ENCODE measurements around the gene RBBP5.

Gene RBBP5

DNA sequence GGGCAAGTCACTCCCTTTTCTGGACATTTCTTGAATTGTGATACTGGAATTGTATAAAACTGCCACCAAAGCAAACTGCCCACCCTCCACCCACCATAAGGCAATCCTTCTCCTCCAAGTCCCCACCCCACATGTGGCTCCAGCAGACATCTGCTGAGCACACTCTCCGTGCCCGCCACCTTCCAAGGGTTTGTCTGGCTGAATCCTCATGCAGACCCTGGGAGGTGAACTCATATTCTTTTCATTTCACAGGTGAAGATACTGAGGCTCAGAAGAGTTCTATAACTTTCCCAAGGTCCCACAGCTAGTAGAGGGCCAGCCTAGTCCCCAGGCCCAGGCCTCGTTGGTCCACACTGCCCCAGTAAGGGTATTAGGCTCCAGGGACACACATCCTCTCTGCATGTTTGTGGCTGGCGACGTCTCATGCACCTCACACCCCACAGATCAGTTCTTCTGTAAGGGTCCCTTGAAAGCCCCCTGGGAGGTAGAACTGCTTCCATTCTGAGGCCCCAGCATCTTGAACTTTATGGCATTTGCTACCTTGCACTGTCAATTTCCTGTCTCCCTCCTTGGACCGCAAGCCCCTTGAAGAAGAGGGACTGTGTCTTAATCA is 64.7 kb downstream of the RBBP5 start:
- DNase-seq (ENCODE audit: low spot score) = no peak

DNA sequence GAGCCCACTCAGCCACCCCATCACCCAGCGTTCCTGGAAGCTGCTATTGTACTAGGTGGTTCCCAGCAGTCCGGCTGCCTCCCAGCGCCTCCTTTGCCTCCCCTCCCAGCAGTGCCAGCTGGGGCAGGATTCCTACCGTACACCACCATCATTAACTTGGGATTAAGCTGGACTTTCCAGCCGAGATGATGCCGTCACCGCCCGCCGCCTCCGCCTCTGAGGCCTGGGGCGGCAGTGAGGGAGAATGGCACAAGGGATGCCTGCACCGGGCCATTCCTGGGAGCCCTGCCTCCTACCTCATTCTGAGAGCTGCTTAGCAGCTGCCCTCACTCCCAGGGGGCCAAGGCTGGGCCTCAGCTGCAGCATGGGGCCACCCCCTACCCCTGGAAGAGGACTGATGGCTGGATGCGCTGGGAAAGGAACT is 65.6 kb downstream of the RBBP5 start:
- DNase-seq (ENCODE audit: low spot score) = no peak

GRCh38 chr1:205054013-205054412 is 67.8 kb downstream of the RBBP5 start:
- no peak for DNase-seq (ENCODE audit: low spot score)

GRCh38 chr1:205053296-205053695 is 68.5 kb downstream of the RBBP5 start:
- no peak for DNase-seq (ENCODE audit: low spot score)

GRCh38 chr1:205052690-205053089 is 69.1 kb downstream of the RBBP5 start:
- no peak for DNase-seq (ENCODE audit: low spot score)

- no peak for DNase-seq (ENCODE audit: low spot score)
Measured at GRCh38 chr1:205049479-205049878, 72.3 kb downstream of the RBBP5 start.

- DNase-seq (ENCODE audit: low spot score) = no peak
Measured at GRCh38 chr1:205048382-205048781, 73.4 kb downstream of the RBBP5 start.

DNA sequence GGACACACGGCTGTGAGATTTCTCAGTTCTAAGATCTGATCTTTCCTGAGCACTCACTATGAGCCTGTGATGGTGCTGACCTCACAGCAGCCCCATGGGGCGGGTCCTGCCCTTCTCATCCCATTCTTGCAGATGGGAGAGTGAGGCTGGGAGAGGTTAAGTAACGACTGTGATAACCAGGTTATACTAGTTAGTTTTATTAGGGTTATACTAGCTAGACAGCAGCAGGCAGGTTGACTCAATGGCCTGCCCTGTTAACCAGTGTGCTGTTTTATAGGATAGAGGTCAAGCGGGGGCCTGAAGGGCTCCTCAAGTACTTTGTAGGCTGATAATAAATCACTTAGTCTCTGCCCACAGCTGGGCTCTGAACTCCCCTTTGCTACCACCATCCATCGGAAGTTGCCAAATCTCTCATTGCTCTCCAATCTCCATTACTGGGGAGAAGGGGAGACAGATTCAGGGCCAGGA is 74.0 kb downstream of the RBBP5 start:
- DNase-seq (ENCODE audit: low spot score) = no peak

GRCh38 chr1:205046870-205047269 is 74.9 kb downstream of the RBBP5 start:
- no peak for DNase-seq (ENCODE audit: low spot score)

DNA sequence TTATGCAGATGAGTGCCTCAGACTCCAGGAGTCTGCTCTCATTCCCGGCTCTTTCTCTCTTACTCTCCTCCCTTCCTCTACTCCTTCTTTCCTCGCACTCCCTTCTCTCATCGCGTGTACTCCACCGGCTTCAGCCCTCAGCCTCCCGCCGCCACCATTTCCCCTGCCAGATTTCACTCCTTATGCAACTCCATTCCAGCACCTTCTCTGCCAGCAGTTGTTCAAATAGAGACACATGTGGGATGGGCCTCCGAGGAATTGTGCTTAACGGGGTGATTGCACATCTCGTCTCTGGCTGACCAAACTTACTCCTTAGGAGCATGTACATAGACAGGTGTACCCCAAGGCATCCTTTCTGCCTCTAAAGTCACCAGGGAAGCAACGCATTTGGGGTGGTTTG is 76.6 kb downstream of the RBBP5 start:
- no peak for DNase-seq (ENCODE audit: low spot score)

DNA sequence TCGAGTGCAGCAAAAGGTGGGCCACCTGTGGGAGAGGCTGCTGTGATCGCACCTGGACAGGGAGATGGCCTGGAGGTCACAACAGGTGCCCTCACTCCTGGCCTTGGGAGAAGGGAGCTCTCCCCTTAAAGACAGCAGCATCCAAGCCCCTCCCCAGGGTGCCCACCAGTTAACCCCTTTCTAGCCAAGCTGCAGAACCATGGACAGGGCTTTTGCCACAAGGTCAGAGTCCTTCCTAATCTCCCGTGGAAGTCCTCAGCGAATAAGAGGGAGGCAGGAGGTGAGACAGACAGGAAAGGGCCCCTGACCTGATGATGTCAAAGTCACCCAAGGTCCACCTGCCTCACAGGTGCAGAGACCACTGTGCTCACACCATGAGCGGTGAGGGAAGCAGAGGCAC is 77.0 kb downstream of the RBBP5 start:
- DNase-seq (ENCODE audit: low spot score) = no peak

DNA sequence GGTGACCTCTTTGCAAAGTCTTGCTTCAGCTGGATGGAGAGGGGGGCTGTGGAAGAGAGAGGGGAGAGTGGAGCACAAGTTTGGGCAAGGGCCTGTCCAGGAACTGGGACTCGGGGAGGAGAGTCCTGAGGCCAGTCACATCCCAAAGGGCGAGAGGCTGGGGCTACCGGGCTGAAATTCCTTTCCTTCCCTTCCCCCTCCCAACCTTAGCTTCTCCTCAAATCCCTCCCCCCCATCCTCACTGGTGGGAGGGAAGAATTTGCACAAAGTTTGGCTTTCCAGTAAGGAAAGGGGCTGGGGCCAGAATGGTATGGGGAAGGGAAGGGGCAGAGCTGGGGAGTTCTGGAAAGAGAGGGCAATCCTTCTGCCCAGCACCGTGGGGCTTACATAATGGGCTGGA is 77.9 kb downstream of the RBBP5 start:
- no peak for DNase-seq (ENCODE audit: low spot score)

DNA sequence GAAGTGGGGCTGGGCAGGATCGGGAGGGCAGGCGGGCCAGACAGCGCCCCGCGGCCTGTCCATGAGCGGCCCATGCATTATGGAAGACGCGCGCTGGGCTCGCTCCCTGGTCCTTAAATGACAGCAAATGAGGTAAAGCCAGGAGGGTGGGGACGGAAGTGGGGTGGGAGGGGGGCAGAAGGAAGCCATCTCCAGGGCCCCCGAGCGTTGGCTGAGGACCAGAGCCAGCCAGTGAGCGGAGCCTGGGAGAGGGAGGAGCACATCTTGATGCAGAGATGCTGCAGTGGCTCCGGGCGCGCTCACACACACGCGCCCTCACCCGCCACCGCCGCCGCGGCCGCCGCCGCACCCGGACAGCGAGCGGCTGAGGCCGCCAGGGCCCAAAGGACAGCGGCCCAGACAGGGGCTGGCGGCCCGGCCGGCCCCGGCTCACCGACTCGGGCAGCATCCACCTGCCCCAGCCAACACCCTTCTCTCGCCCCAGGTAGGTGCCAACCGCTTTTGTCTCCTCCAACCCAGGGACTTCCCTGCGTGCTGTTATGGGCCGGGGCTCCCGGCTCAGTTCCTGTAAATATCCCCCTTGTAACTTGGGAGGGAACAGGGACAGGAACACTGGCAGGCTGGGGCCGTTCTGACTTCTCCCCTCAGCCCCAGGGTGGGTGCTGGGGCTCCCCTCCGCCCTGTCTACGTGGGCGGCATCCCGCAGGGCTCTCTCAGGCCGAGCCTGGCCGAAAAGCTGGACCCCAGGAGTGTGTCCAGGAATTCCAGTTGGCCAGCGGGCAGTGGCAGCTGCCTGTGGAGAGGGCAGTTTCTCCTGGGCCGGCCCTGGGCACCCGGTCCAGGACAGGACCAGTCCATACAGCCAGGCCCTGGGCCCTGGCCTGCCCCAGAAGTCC is 78.6 kb downstream of the RBBP5 start, which contains the start of gene CNTN2:
Gene CNTN2 (plus strand): TSS at position 302 of the 896 bp plus-strand sequence. CDS start 9,974 bp downstream, outside the sequence.
- no peak for DNase-seq (ENCODE audit: low spot score)

GRCh38 chr1:205041998-205042910 is 79.5 kb downstream of the RBBP5 start:
- DNase-seq (ENCODE audit: low spot score) = no peak

DNA sequence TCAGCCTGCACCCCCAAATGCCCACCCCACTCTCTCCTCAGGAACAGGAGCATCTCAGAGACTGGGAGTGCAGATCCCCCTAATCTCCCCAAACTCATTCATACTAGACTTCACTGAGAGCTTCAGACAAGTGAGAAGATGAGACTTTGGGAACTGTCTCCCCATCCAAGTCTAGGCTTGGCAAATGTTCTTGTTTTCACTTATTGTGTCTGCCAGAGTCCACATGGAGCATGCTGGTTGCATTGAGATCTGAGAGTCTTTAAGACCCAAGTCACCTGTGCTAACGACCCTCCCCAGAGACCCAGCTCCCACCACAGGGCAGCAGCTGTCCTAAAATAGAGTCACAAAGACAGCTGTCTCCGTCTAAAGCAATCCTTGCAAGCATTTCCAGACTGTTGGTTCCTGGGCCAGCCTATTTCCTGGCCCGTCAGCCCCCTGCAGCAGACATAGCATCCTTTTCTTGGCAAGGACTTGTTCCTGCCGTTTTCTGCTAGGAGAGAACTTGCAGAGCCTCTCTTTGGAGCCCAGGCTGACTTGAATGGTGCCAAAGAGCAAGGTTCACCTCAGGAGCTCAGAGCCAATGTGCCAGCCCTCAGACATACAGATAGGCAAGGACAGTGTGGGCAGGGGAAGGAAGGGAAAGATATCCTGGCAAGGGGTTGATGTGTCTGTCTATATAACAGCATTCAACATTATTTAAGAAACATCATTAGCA is 80.6 kb downstream of the RBBP5 start:
- no peak for DNase-seq (ENCODE audit: low spot score)

DNA sequence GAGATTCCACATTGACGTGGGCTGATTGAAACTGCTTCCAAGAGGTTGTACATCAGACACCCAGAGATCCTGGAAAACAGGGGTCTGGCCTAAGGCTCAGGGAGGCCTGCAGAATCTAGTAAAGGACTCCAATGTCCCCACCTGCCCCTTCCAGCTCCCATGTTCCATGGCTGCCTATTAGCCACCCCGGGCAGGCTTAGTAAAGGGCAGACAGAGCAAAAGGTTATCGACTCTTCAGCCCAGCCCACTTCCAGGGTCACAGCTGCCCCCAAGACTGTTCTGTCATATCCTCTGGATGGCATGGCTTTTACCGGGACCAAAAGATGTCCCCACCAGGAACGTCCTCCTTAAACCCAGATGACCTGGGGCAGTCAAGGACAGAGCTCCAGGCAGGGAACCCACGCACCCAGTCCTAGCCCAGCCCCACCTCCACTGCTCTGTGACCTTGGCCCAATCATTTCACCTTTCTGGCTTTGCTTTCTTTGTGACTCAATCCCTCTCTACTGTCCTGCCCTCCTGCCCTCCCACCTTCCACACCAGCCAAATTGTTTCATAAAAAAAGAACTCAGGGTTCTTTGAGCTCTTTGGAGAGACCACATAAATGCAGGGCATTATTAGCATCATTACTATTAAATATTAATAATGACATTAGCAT is 83.5 kb downstream of the RBBP5 start:
- no peak for DNase-seq (ENCODE audit: low spot score)

GRCh38 chr1:205037539-205037938 is 84.2 kb downstream of the RBBP5 start:
- DNase-seq (ENCODE audit: low spot score) = no peak

Data from CD4-positive, alpha-beta T cell treated with Interleukin-6 at 100 ng/mL for 8 hours (primary cell).